A549 (cell line): Measurements from ENCODE around the gene GOLGA6C.

Experiments
- HOXA7 ChIP-seq: fragments of 250-450 bp; sonication (Bioruptor Pico); IDR thresholded peaks from 2 replicates; pipeline ENCODE4 v1.5.0; 2020; ENCODE audit warnings: mild to moderate bottlenecking, moderate library complexity
- NR3C1 ChIP-seq: fragments of >200 bp; sonication (Bioruptor Twin); formaldehyde crosslinking; IDR thresholded peaks from 3 replicates; pipeline ENCODE4 v1.6.1; 2017
- RNF2 ChIP-seq: fragments of 200-600 bp; sonication (generic); IDR thresholded peaks from 2 replicates; pipeline ENCODE4 v1.6.1; 2016; ENCODE audit warnings: low read depth, mild to moderate bottlenecking, antibody characterized with exemption, moderate library complexity, borderline replicate concordance
- TF ChIP-seq, protein P1 (sequence below): IDR thresholded peaks from 2 replicates; pipeline ENCODE4 v1.6.1; 2012
- TF ChIP-seq, protein P2 (sequence below): fragments of >200 bp; sonication (Bioruptor Twin); formaldehyde crosslinking; IDR thresholded peaks from 3 replicates; pipeline ENCODE4 v1.5.1; 2016
- TF ChIP-seq, protein P3 (sequence below): fragments of 450-650 bp; IDR thresholded peaks from 2 replicates; pipeline ENCODE4 v1.6.1; 2014; ENCODE audit warnings: antibody characterized with exemption

DNA sequence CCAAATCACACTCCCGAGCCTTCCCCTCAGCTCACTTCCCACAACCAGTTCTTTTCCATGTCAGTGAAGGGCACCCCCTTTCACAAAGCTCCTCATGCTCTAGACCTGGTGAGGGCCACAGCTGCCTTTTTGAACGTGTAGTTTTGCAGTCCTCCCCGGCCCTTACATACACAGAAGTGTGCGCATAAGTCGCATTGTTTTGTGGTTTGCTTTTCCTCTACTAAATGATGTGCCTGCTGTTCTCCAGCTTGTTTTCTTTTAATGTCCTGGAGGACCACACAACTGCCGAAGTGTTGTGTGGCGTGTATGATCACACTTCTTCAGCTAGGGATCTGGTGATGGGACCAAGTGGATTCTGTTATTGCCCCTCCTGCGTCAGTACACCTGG is 48.9 kb upstream of the GOLGA6C start:
- TF ChIP-seq, protein P1, sequence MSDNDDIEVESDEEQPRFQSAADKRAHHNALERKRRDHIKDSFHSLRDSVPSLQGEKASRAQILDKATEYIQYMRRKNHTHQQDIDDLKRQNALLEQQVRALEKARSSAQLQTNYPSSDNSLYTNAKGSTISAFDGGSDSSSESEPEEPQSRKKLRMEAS: no peak
- TF ChIP-seq NR3C1 (no peak), RNF2 (no peak), HOXA7 (CRISPR knock-in tag) (no peak)
- TF ChIP-seq, protein P2, sequence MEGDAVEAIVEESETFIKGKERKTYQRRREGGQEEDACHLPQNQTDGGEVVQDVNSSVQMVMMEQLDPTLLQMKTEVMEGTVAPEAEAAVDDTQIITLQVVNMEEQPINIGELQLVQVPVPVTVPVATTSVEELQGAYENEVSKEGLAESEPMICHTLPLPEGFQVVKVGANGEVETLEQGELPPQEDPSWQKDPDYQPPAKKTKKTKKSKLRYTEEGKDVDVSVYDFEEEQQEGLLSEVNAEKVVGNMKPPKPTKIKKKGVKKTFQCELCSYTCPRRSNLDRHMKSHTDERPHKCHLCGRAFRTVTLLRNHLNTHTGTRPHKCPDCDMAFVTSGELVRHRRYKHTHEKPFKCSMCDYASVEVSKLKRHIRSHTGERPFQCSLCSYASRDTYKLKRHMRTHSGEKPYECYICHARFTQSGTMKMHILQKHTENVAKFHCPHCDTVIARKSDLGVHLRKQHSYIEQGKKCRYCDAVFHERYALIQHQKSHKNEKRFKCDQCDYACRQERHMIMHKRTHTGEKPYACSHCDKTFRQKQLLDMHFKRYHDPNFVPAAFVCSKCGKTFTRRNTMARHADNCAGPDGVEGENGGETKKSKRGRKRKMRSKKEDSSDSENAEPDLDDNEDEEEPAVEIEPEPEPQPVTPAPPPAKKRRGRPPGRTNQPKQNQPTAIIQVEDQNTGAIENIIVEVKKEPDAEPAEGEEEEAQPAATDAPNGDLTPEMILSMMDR: no peak
- TF ChIP-seq, protein P3, sequence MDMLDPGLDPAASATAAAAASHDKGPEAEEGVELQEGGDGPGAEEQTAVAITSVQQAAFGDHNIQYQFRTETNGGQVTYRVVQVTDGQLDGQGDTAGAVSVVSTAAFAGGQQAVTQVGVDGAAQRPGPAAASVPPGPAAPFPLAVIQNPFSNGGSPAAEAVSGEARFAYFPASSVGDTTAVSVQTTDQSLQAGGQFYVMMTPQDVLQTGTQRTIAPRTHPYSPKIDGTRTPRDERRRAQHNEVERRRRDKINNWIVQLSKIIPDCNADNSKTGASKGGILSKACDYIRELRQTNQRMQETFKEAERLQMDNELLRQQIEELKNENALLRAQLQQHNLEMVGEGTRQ: no peak
